Measurements from ENCODE around the gene CYP24A1. TPM values are rescaled to one million over a fixed set of nuclear protein-coding genes. Genes with fewer than 3 reads are reported as not detected.

CYP24A1 gene
- total and polyA plus RNA-seq, 2 of the 8 experiments (the other 6 are each of a cell fraction or from before 2014, with no cell fraction given), result not detected

GRCh38 chr20:54170963-54171362, 2.8 kb downstream of the CYP24A1 start (continued):
- TF ChIP-seq CHD7 (IDR thresholded peaks at IDR 0.05; ENCODE audit: insufficient replicate concordance, low read length) (no peak), YY1 (IDR thresholded peaks at IDR 0.05; ENCODE audit: low read depth, low read length) (no peak), BCL11A (IDR thresholded peaks at IDR 0.05; ENCODE audit: low read depth in 2 of 2, low read length in 2 of 2) (no peak), RBBP5 (IDR thresholded peaks at IDR 0.05; ENCODE audit: borderline replicate concordance, low read depth, low read length) (no peak), JUN (IDR thresholded peaks at IDR 0.05; ENCODE audit: low read depth, low read length) (no peak), GTF2F1 (IDR thresholded peaks at IDR 0.05; ENCODE audit: borderline replicate concordance, low read depth, low read length) (no peak), CHD2 (IDR thresholded peaks at IDR 0.05; ENCODE audit: low read length) (no peak), TCF12 (IDR thresholded peaks at IDR 0.05; ENCODE audit: low read depth, low read length) (no peak), CBX8 (IDR thresholded peaks at IDR 0.05; ENCODE audit: borderline replicate concordance, low read depth, low read length) (no peak), EGR1 (IDR thresholded peaks at IDR 0.05; ENCODE audit: borderline replicate concordance, low read depth, low read length) (no peak), NRF1 (IDR thresholded peaks at IDR 0.05; ENCODE audit: low read depth, low read length) (no peak), ASH2L (IDR thresholded peaks at IDR 0.05; ENCODE audit: low read length) (no peak), MAFK (IDR thresholded peaks at IDR 0.05; ENCODE audit: low read depth, low read length) (no peak), BACH1 (IDR thresholded peaks at IDR 0.05; ENCODE audit: low read length) (no peak)
